Measurements from ENCODE around the gene ANKLE2. TPM values are rescaled to one million over a fixed set of nuclear protein-coding genes. Genes with fewer than 3 reads are reported as not detected.

Gene ANKLE2
- total RNA-seq, 2 experiments from 2014 or later = 95.7 to 101 TPM

- DNase-seq (no peak), ATAC-seq (no peak)
- ChIA-PET CTCF (no interaction called here), POLR2A (no interaction called here)
- Mint-ChIP-seq H3K27ac (no peak overlapping the region), H3K4me3 (no peak overlapping the region), H3K4me1 (ENCODE audit: low read depth) (peaks cover 7% of the 10 kb centered on the region), H3K9me3 (ENCODE audit: insufficient read depth) (no peaks in the 10 kb centered on the region), H3K36me3 (ENCODE audit: low read depth) (peaks cover 81% of the 10 kb centered on the region), H3K27me3 (ENCODE audit: low read depth) (no peaks in the 10 kb centered on the region)
Measured at GRCh38 chr12:132739600-132740312, 21.9 kb downstream of the ANKLE2 start.

- DNase-seq = no peak
- H3K9me3 Mint-ChIP-seq (ENCODE audit: insufficient read depth) = no peaks in the 10 kb centered on the region
- ChIA-PET CTCF (interaction anchor here (1.0 kb wide), 1 partner anchor 15 kb away, joined by 3 read pairs; no protein-coding TSS in a partner anchor), POLR2A (no interaction called here)
- H3K4me3 Mint-ChIP-seq = no peak overlapping the region
- peaks cover 82% of the 10 kb centered on the region for H3K36me3 Mint-ChIP-seq (ENCODE audit: low read depth)
- H3K27ac Mint-ChIP-seq = no peak overlapping the region
- H3K27me3 Mint-ChIP-seq (ENCODE audit: low read depth) = no peaks in the 10 kb centered on the region
- H3K4me1 Mint-ChIP-seq (ENCODE audit: low read depth) = no peaks in the 10 kb centered on the region
- no peak for ATAC-seq
Measured at GRCh38 chr12:132736913-132737312, 24.7 kb downstream of the ANKLE2 start.

GRCh38 chr12:132736378-132736777 is 25.3 kb downstream of the ANKLE2 start:
- DNase-seq = no peak
- H3K4me1 Mint-ChIP-seq (ENCODE audit: low read depth) = no peaks in the 10 kb centered on the region
- H3K9me3 Mint-ChIP-seq (ENCODE audit: insufficient read depth) = no peaks in the 10 kb centered on the region
- no peaks in the 10 kb centered on the region for H3K27me3 Mint-ChIP-seq (ENCODE audit: low read depth)
- no peak for ATAC-seq
- ChIA-PET POLR2A (no interaction called here), CTCF (interaction anchor here (1.0 kb wide), 1 partner anchor 15 kb away, joined by 3 read pairs; no protein-coding TSS in a partner anchor)
- no peak overlapping the region for H3K4me3 Mint-ChIP-seq
- peaks cover 84% of the 10 kb centered on the region for H3K36me3 Mint-ChIP-seq (ENCODE audit: low read depth)
- no peak overlapping the region for H3K27ac Mint-ChIP-seq

GRCh38 chr12:132735496-132735895 is 26.1 kb downstream of the ANKLE2 start:
- no peak for DNase-seq
- ChIA-PET CTCF (no interaction called here), POLR2A (no interaction called here)
- ATAC-seq = no peak
- Mint-ChIP-seq H3K4me3 (no peak overlapping the region), H3K27ac (no peak overlapping the region), H3K4me1 (ENCODE audit: low read depth) (no peaks in the 10 kb centered on the region), H3K9me3 (ENCODE audit: insufficient read depth) (no peaks in the 10 kb centered on the region), H3K27me3 (ENCODE audit: low read depth) (no peaks in the 10 kb centered on the region), H3K36me3 (ENCODE audit: low read depth) (peaks cover 83% of the 10 kb centered on the region)

- no peak for ATAC-seq
- no peaks in the 10 kb centered on the region for H3K27me3 Mint-ChIP-seq (ENCODE audit: low read depth)
- peaks cover 80% of the 10 kb centered on the region for H3K36me3 Mint-ChIP-seq (ENCODE audit: low read depth)
- POLR2A ChIA-PET = no interaction called here
- DNase-seq = no peak
- H3K27ac Mint-ChIP-seq = no peak overlapping the region
- H3K4me1 Mint-ChIP-seq (ENCODE audit: low read depth) = no peaks in the 10 kb centered on the region
- no peaks in the 10 kb centered on the region for H3K9me3 Mint-ChIP-seq (ENCODE audit: insufficient read depth)
- CTCF ChIA-PET = no interaction called here
- no peak overlapping the region for H3K4me3 Mint-ChIP-seq
Measured at GRCh38 chr12:132734206-132734605, 27.4 kb downstream of the ANKLE2 start.

- ATAC-seq = no peak
- no peak for DNase-seq
- H3K4me3 Mint-ChIP-seq = no peak overlapping the region
- no peaks in the 10 kb centered on the region for H3K27me3 Mint-ChIP-seq (ENCODE audit: low read depth)
- H3K4me1 Mint-ChIP-seq (ENCODE audit: low read depth) = peaks cover 2% of the 10 kb centered on the region
- peaks cover 87% of the 10 kb centered on the region for H3K36me3 Mint-ChIP-seq (ENCODE audit: low read depth)
- H3K9me3 Mint-ChIP-seq (ENCODE audit: insufficient read depth) = no peaks in the 10 kb centered on the region
- H3K27ac Mint-ChIP-seq = no peak overlapping the region
- ChIA-PET POLR2A (no interaction called here), CTCF (no interaction called here)
Measured at GRCh38 chr12:132731574-132731973, 30.1 kb downstream of the ANKLE2 start.

GRCh38 chr12:132730353-132730752 is 31.3 kb downstream of the ANKLE2 start:
- Mint-ChIP-seq H3K4me1 (ENCODE audit: low read depth) (peaks cover 2% of the 10 kb centered on the region), H3K27me3 (ENCODE audit: low read depth) (no peaks in the 10 kb centered on the region), H3K27ac (peak overlapping the region; percentile 10), H3K36me3 (ENCODE audit: low read depth) (peaks cover 89% of the 10 kb centered on the region), H3K4me3 (no peak overlapping the region), H3K9me3 (ENCODE audit: insufficient read depth) (no peaks in the 10 kb centered on the region)
- CTCF ChIA-PET = no interaction called here
- POLR2A ChIA-PET = interaction anchor here (0.7 kb wide), 1 partner anchor 22 kb away, joined by 4 read pairs; no protein-coding TSS in a partner anchor
- ATAC-seq = peak; percentile 19
- DNase-seq = no peak

GRCh38 chr12:132729541-132730320 is 31.9 kb downstream of the ANKLE2 start:
- H3K36me3 Mint-ChIP-seq (ENCODE audit: low read depth) = peaks cover 87% of the 10 kb centered on the region
- no peaks in the 10 kb centered on the region for H3K9me3 Mint-ChIP-seq (ENCODE audit: insufficient read depth)
- peak; percentile 39 for ATAC-seq
- H3K4me1 Mint-ChIP-seq (ENCODE audit: low read depth) = peaks cover 2% of the 10 kb centered on the region
- no peak overlapping the region for H3K4me3 Mint-ChIP-seq
- no peaks in the 10 kb centered on the region for H3K27me3 Mint-ChIP-seq (ENCODE audit: low read depth)
- no peak for DNase-seq
- ChIA-PET CTCF (no interaction called here), POLR2A (no interaction called here)
- peak overlapping the region; percentile 10 for H3K27ac Mint-ChIP-seq

GRCh38 chr12:132728502-132728901 is 33.1 kb downstream of the ANKLE2 start:
- CTCF ChIA-PET = no interaction called here
- POLR2A ChIA-PET = no interaction called here
- Mint-ChIP-seq H3K27me3 (ENCODE audit: low read depth) (no peaks in the 10 kb centered on the region), H3K36me3 (ENCODE audit: low read depth) (peaks cover 83% of the 10 kb centered on the region), H3K4me1 (ENCODE audit: low read depth) (peaks cover 2% of the 10 kb centered on the region), H3K4me3 (no peak overlapping the region), H3K27ac (no peak overlapping the region), H3K9me3 (ENCODE audit: insufficient read depth) (no peaks in the 10 kb centered on the region)
- no peak for ATAC-seq
- DNase-seq = no peak

- POLR2A ChIA-PET = no interaction called here
- H3K36me3 Mint-ChIP-seq (ENCODE audit: low read depth) = peaks cover 78% of the 10 kb centered on the region
Measured at GRCh38 chr12:132727091-132727794, 34.4 kb downstream of the ANKLE2 start.

GRCh38 chr12:132726386-132726785 is 35.2 kb downstream of the ANKLE2 start:
- POLR2A ChIA-PET = interaction anchor here (0.5 kb wide), 1 partner anchor 28 kb away, joined by 4 read pairs; no protein-coding TSS in a partner anchor
- Mint-ChIP-seq H3K27me3 (ENCODE audit: low read depth) (no peaks in the 10 kb centered on the region), H3K4me3 (no peak overlapping the region), H3K36me3 (ENCODE audit: low read depth) (peaks cover 77% of the 10 kb centered on the region), H3K9me3 (ENCODE audit: insufficient read depth) (no peaks in the 10 kb centered on the region), H3K4me1 (ENCODE audit: low read depth) (peaks cover 2% of the 10 kb centered on the region), H3K27ac (peak overlapping the region; percentile 28)
- CTCF ChIA-PET = no interaction called here
- ATAC-seq (no peak), DNase-seq (no peak)

More at GRCh38 chr12:132727091-132727794, 34.4 kb downstream of the ANKLE2 start:
- H3K4me3 Mint-ChIP-seq = no peak overlapping the region
- CTCF ChIA-PET = no interaction called here
- no peaks in the 10 kb centered on the region for H3K9me3 Mint-ChIP-seq (ENCODE audit: insufficient read depth)
- ATAC-seq (no peak), DNase-seq (no peak)
- peaks cover 2% of the 10 kb centered on the region for H3K4me1 Mint-ChIP-seq (ENCODE audit: low read depth)
- no peak overlapping the region for H3K27ac Mint-ChIP-seq
- no peaks in the 10 kb centered on the region for H3K27me3 Mint-ChIP-seq (ENCODE audit: low read depth)
